CD4-positive, alpha-beta T cell (primary cell): ENCODE data around the gene FMO2. TPM values are rescaled to one million over a fixed set of nuclear protein-coding genes. Genes with fewer than 3 reads are reported as not detected.
"Not testable (repeated sequence)": the region's sequence is repeated elsewhere in the genome, so short reads cannot be mapped to it uniquely, and the experiment has no call there.

Source experiments
- ATAC-seq: fragments of 200-7000 bp; cut with Tn5 transposase; one replicate; pipeline ENCODE4 v1.10.0; 2022; ENCODE audit warnings: mild to moderate bottlenecking; ENCODE audit not compliant: poor library complexity
- CTCF ChIA-PET: fragments of 350-600 bp; sonication (Branson Sonifier 250); formaldehyde crosslinking; loops from one replicate; lab custom pipeline; 2021; ENCODE audit warnings: antibody characterized with exemption, inconsistent platforms; lab: Charles Lee
- POLR2A ChIA-PET: fragments of 350-600 bp; sonication (Branson Sonifier 250); formaldehyde crosslinking; loops from one replicate; lab custom pipeline; 2021; ENCODE audit warnings: antibody characterized with exemption, inconsistent platforms; lab: Charles Lee
- DNase-seq, 14 experiments: peaks; one replicate each; pipeline ENCODE4 v3.0.0-alpha.2; 2013 to 2020; ENCODE audit warnings: mixed read lengths in 2 of 14
- H3K27ac ChIP-seq, 2 donors: one replicate each; pipeline versions ENCODE4 v1.5.1 to v1.7.0; 2013; ENCODE audit warnings: low read length in 2 of 2, low read depth in 1 of 2, mild to moderate bottlenecking in 1 of 2
- H3K27me3 ChIP-seq, 2 experiments: 1 replicate in 1 of 2; 2 replicates in 1 of 2; pipeline versions ENCODE4 v1.6.1 to v1.7.0; 2013; ENCODE audit warnings: low read length in 2 of 2, control low read depth in 1 of 2, mild to moderate bottlenecking in 1 of 2, moderate library complexity in 1 of 2; ENCODE audit not compliant: insufficient read depth in 2 of 2, control insufficient read depth in 1 of 2
- H3K36me3 ChIP-seq: one replicate; pipeline ENCODE4 v1.6.1; 2013; ENCODE audit warnings: low read length, control low read depth; ENCODE audit not compliant: insufficient read depth
- H3K4me1 ChIP-seq: one replicate; pipeline ENCODE4 v1.6.1; 2013; ENCODE audit warnings: low read length, control low read depth; ENCODE audit not compliant: insufficient read depth
- H3K4me3 ChIP-seq: one replicate; pipeline ENCODE4 v1.5.1; 2013; ENCODE audit warnings: mild to moderate bottlenecking, low read length, moderate library complexity
- H3K9me3 ChIP-seq, 2 experiments: 1 replicate in 1 of 2; 2 replicates in 1 of 2; pipeline versions ENCODE4 v1.6.1 to v1.7.0; 2013; ENCODE audit warnings: low read length in 2 of 2, mild to moderate bottlenecking in 2 of 2, control low read depth in 1 of 2, moderate library complexity in 1 of 2; ENCODE audit not compliant: control insufficient read depth in 1 of 2, insufficient read depth in 1 of 2
- H3K27ac Mint-ChIP-seq: one replicate; pipeline ENCODE4 v1.8.0; 2020; ENCODE audit warnings: mixed read lengths
- H3K27me3 Mint-ChIP-seq: one replicate; pipeline ENCODE4 v1.8.0; 2021; ENCODE audit warnings: mixed read lengths
- H3K36me3 Mint-ChIP-seq: one replicate; pipeline ENCODE4 v1.8.0; 2021; ENCODE audit warnings: low read depth, mixed read lengths
- H3K4me1 Mint-ChIP-seq: one replicate; pipeline ENCODE4 v1.8.0; 2021; ENCODE audit warnings: low read depth, mixed read lengths
- H3K4me3 Mint-ChIP-seq: one replicate; pipeline ENCODE4 v1.8.0; 2020; ENCODE audit warnings: mild to moderate bottlenecking, mixed read lengths
- H3K9me3 Mint-ChIP-seq: one replicate; pipeline ENCODE4 v1.8.0; 2020; ENCODE audit warnings: mixed read lengths
- intact Hi-C, 2 experiments: fragments of 100-400 bp; cut with DNase I in 1 of 2; cut with micrococcal nuclease in 1 of 2; formaldehyde crosslinking; loops; one replicate each; pipeline versions ENCODE4 v1.15.1 to v1.9.0; 2023 to 2025; cut with DNase I, micrococcal nuclease
- total RNA-seq, 174 experiments: library from RNA in 2 of 174; stranded (reverse) in 2 of 174; gene quantifications; one replicate each; pipeline ENCODE4 v1.2.3 and lab custom pipeline; 2021 to 2026
- TF ChIP-seq, protein P1 (sequence below): fragments of 200-600 bp; IDR thresholded peaks from one replicate; pipeline ENCODE4 v1.8.0; 2022; ENCODE audit warnings: antibody characterized with exemption, mild to moderate bottlenecking

The FMO2 gene
- total RNA-seq, 2 experiments from 2014 or later = not detected

GRCh38 chr1:171226747-171227370, 41.8 kb downstream of the FMO2 start:
- no peak overlapping the region for H3K4me3 Mint-ChIP-seq
- no peak for ATAC-seq
- CTCF ChIA-PET = interaction anchor here (1.2 kb wide), 1 partner anchor 10 kb away, joined by 3 read pairs; no protein-coding TSS in a partner anchor

GRCh38 chr1:171231326-171231725, 46.2 kb downstream of the FMO2 start:
- H3K27me3 Mint-ChIP-seq = peaks cover 21% of the 10 kb centered on the region
- DNase-seq (no peak), ATAC-seq (no peak)
- CTCF ChIA-PET = no interaction called here
- intact Hi-C loops = no loop called here
- H3K4me3 Mint-ChIP-seq = no peak overlapping the region
- Histone ChIP-seq H3K9me3 (no peaks in the 10 kb centered on the region), H3K4me3 (no peak overlapping the region), H3K36me3 (no peaks in the 10 kb centered on the region), H3K27me3 (peaks cover 4 to 5% of the 10 kb centered on the region in 2 experiments), H3K4me1 (no peaks in the 10 kb centered on the region), H3K27ac (no peak overlapping the region)
- TF ChIP-seq, protein P1, sequence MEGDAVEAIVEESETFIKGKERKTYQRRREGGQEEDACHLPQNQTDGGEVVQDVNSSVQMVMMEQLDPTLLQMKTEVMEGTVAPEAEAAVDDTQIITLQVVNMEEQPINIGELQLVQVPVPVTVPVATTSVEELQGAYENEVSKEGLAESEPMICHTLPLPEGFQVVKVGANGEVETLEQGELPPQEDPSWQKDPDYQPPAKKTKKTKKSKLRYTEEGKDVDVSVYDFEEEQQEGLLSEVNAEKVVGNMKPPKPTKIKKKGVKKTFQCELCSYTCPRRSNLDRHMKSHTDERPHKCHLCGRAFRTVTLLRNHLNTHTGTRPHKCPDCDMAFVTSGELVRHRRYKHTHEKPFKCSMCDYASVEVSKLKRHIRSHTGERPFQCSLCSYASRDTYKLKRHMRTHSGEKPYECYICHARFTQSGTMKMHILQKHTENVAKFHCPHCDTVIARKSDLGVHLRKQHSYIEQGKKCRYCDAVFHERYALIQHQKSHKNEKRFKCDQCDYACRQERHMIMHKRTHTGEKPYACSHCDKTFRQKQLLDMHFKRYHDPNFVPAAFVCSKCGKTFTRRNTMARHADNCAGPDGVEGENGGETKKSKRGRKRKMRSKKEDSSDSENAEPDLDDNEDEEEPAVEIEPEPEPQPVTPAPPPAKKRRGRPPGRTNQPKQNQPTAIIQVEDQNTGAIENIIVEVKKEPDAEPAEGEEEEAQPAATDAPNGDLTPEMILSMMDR = no peak
- H3K27ac Mint-ChIP-seq = no peak overlapping the region
- no peaks in the 10 kb centered on the region for H3K36me3 Mint-ChIP-seq
- no peaks in the 10 kb centered on the region for H3K9me3 Mint-ChIP-seq
- POLR2A ChIA-PET = no interaction called here
- no peaks in the 10 kb centered on the region for H3K4me1 Mint-ChIP-seq

More at GRCh38 chr1:171226747-171227370, 41.8 kb downstream of the FMO2 start:
- intact Hi-C loops = no loop called here
- Mint-ChIP-seq H3K36me3 (no peaks in the 10 kb centered on the region), H3K9me3 (no peaks in the 10 kb centered on the region), H3K27me3 (peaks cover 15% of the 10 kb centered on the region), H3K27ac (no peak overlapping the region), H3K4me1 (no peaks in the 10 kb centered on the region)
- Histone ChIP-seq H3K27me3 (peaks cover 0 to 4% of the 10 kb centered on the region in 2 experiments), H3K27ac (no peak overlapping the region), H3K9me3 (no peaks in the 10 kb centered on the region), H3K36me3 (no peaks in the 10 kb centered on the region), H3K4me3 (no peak overlapping the region), H3K4me1 (no peaks in the 10 kb centered on the region)
- TF ChIP-seq, protein P1 = peak; percentile 35
- DNase-seq = peak in 3 of 14 experiments; percentile 7 to 32 (median 31)
- POLR2A ChIA-PET = interaction anchor here (0.8 kb wide), 1 partner anchor 87 kb away, joined by 3 read pairs; no protein-coding TSS in a partner anchor

DNA sequence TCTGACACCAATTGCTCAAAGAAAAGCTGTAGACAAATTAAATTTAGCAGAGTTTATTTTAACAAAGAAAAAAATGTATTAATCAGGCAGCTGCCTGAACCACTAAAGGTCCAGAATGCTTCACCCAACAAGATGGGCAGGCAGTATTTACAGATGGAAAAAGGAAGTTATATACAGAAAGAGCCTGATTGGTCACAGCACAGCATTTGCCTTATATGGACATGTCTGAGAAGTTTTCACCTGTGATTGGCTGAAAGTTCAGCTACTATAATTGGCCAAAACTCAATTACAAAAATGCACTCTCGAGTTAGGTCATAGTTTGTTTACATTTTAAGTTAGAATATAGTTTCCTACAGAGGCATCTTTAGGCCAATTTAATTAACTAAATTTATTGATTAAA, 48.1 kb downstream of the FMO2 start:
- H3K27ac Mint-ChIP-seq = no peak overlapping the region
- H3K27ac ChIP-seq = no peak overlapping the region
- H3K27me3 Mint-ChIP-seq = peaks cover 30% of the 10 kb centered on the region
- H3K4me1 ChIP-seq = no peaks in the 10 kb centered on the region
- no peaks in the 10 kb centered on the region for H3K36me3 ChIP-seq
- no peak overlapping the region for H3K4me3 Mint-ChIP-seq
- no peak overlapping the region for H3K4me3 ChIP-seq
- H3K27me3 ChIP-seq = peaks cover 4 to 9% of the 10 kb centered on the region in 2 experiments
- no peak for ATAC-seq
- intact Hi-C loops = no loop called here
- no peaks in the 10 kb centered on the region for H3K4me1 Mint-ChIP-seq
- H3K9me3 ChIP-seq = peaks cover 0 to 8% of the 10 kb centered on the region in 2 experiments
- POLR2A ChIA-PET = no interaction called here
- TF ChIP-seq, protein P1 = no peak
- no peak for DNase-seq
- CTCF ChIA-PET = no interaction called here
- H3K9me3 Mint-ChIP-seq = peaks cover 3% of the 10 kb centered on the region
- H3K36me3 Mint-ChIP-seq = no peaks in the 10 kb centered on the region

DNA sequence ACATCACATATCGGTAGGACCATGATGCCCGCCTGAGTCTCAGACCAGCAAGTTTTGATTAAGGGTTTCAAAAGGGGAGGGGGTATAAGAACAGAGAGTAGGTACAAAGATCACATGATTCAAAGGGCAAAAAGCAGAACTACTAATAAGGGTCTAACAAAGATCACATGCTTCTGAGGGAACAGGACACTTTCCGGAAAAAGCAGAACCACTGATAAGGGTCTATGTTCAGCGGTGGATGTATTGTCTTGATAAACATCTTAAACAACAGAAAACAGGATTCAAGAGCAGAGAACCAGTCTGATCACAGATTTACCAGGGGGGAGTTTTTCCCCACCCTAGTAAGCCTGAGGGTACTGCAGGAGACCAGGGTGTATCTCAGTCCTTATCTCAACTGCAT, 51.1 kb downstream of the FMO2 start:
- H3K27ac Mint-ChIP-seq, DNase-seq, H3K27ac ChIP-seq, H3K27me3 ChIP-seq, H3K4me3 ChIP-seq, intact Hi-C loops, H3K9me3 ChIP-seq, H3K36me3 Mint-ChIP-seq, ATAC-seq, POLR2A ChIA-PET, H3K4me1 ChIP-seq, H3K4me1 Mint-ChIP-seq, H3K4me3 Mint-ChIP-seq, H3K36me3 ChIP-seq: not testable (repeated sequence)
- Mint-ChIP-seq H3K27me3 (peaks cover 35% of the 10 kb centered on the region), H3K9me3 (peaks cover 14% of the 10 kb centered on the region)
- CTCF ChIA-PET = interaction anchor here (1.4 kb wide), 1 partner anchor 10 kb away, joined by 3 read pairs; no protein-coding TSS in a partner anchor
